Astrocyte (in vitro differentiated cells and primary cell): ENCODE data around the gene DCDC2B. TPM values are rescaled to one million over a fixed set of nuclear protein-coding genes. Genes with fewer than 3 reads are reported as not detected.
A peak's percentile ranks its signal among the peaks of the same experiment; 100 is the strongest.

ENCODE experiments used
- DNase-seq: peaks from one replicate; pipeline ENCODE4 v3.0.0-alpha.2; 2010; ENCODE audit warnings: low read depth
- FAIRE-seq: peaks from 2 replicates; lab custom pipeline; 2011; peaks lifted over from hg19 to GRCh38; lab: Jason Lieb, UNC
- H2AFZ ChIP-seq: 2 replicates; pipeline ENCODE4 v1.6.0; 2012; ENCODE audit warnings: low read depth, low read length, inconsistent platforms
- H3K27ac ChIP-seq: 2 replicates; pipeline ENCODE4 v1.5.1; 2011; ENCODE audit warnings: low read depth, low read length, inconsistent platforms
- H3K27me3 ChIP-seq: 2 replicates; pipeline ENCODE4 v1.6.0; 2011; ENCODE audit warnings: low read length, inconsistent platforms; ENCODE audit not compliant: insufficient read depth
- H3K36me3 ChIP-seq: 2 replicates; pipeline ENCODE4 v1.5.1; 2011; ENCODE audit warnings: low read length, inconsistent platforms; ENCODE audit not compliant: insufficient read depth
- H3K4me1 ChIP-seq: 2 replicates; pipeline ENCODE4 v1.5.1; 2011; ENCODE audit warnings: low read length, inconsistent platforms; ENCODE audit not compliant: insufficient read depth
- H3K4me2 ChIP-seq: 2 replicates; pipeline ENCODE4 v1.6.0; 2012; ENCODE audit warnings: low read length, inconsistent platforms
- H3K4me3 ChIP-seq: 2 replicates; pipeline ENCODE4 v1.5.1; 2011; ENCODE audit warnings: low read depth, mild to moderate bottlenecking, low read length, inconsistent platforms; ENCODE audit not compliant: insufficient read depth
- H3K79me2 ChIP-seq: 2 replicates; pipeline ENCODE4 v1.6.0; 2012; ENCODE audit warnings: mild to moderate bottlenecking, low read length, inconsistent platforms; ENCODE audit not compliant: insufficient read depth
- H3K9ac ChIP-seq: 2 replicates; pipeline ENCODE4 v1.6.0; 2012; ENCODE audit warnings: mild to moderate bottlenecking, low read length, inconsistent platforms
- H3K9me3 ChIP-seq: 2 replicates; pipeline ENCODE4 v1.5.1; 2012; ENCODE audit warnings: low read depth, mild to moderate bottlenecking, low read length, inconsistent platforms; ENCODE audit not compliant: insufficient read depth
- H4K20me1 ChIP-seq: 2 replicates; pipeline ENCODE4 v1.6.0; 2012; ENCODE audit warnings: low read length, inconsistent platforms; ENCODE audit not compliant: insufficient read depth
- H3K27ac Mint-ChIP-seq: one replicate; pipeline ENCODE4 v1.8.0; 2021; ENCODE audit warnings: mild to moderate bottlenecking, mixed read lengths; ENCODE audit not compliant: unreplicated experiment
- H3K27me3 Mint-ChIP-seq: one replicate; pipeline ENCODE4 v1.8.0; 2021; ENCODE audit warnings: low read depth, mixed read lengths; ENCODE audit not compliant: unreplicated experiment
- H3K36me3 Mint-ChIP-seq: one replicate; pipeline ENCODE4 v1.8.0; 2021; ENCODE audit warnings: low read depth, mixed read lengths; ENCODE audit not compliant: unreplicated experiment
- H3K4me1 Mint-ChIP-seq: one replicate; pipeline ENCODE4 v1.8.0; 2021; ENCODE audit warnings: low read depth, mixed read lengths; ENCODE audit not compliant: unreplicated experiment
- H3K4me3 Mint-ChIP-seq: one replicate; pipeline ENCODE4 v1.8.0; 2021; ENCODE audit warnings: mild to moderate bottlenecking, moderate library complexity, mixed read lengths; ENCODE audit not compliant: unreplicated experiment
- H3K9me3 Mint-ChIP-seq: one replicate; pipeline ENCODE4 v1.8.0; 2021; ENCODE audit warnings: mild to moderate bottlenecking, mixed read lengths; ENCODE audit not compliant: unreplicated experiment
- CTCF ChIP-seq: IDR thresholded peaks from 2 replicates; pipeline ENCODE4 v1.5.1; 2011; ENCODE audit warnings: low read depth, mild to moderate bottlenecking, inconsistent platforms, low read length, moderate library complexity; ENCODE audit not compliant: insufficient read depth
- EZH2 ChIP-seq: IDR thresholded peaks from 2 replicates; pipeline ENCODE4 v1.6.1; 2012; ENCODE audit warnings: mild to moderate bottlenecking, low read length, inconsistent platforms; ENCODE audit not compliant: insufficient read depth
- total RNA-seq: library from RNA; stranded (reverse); gene quantifications from 2 replicates; pipeline ENCODE4 v1.2.1, GENCODE V29; 2021

The DCDC2B gene
- total RNA-seq, 1 donor from 2014 or later, result not detected

GRCh38 chr1:32180186-32181060 lies 28.5 kb upstream of the DCDC2B start:
- peak overlapping the region; percentile 69 for H3K4me3 ChIP-seq
- Mint-ChIP-seq H3K36me3 (peaks cover 26% of the 10 kb centered on the region), H3K27me3 (no peaks in the 10 kb centered on the region), H3K9me3 (no peaks in the 10 kb centered on the region), H3K4me3 (peak overlapping the region; percentile 90), H3K27ac (peak overlapping the region; percentile 88), H3K4me1 (peaks cover 23% of the 10 kb centered on the region)
- H3K9me3 ChIP-seq, result no peaks in the 10 kb centered on the region
- H4K20me1 ChIP-seq, result peaks cover 38% of the 10 kb centered on the region
- peaks cover 15% of the 10 kb centered on the region for H3K36me3 ChIP-seq
- TF ChIP-seq EZH2, result no peak
- TF ChIP-seq CTCF, result no peak
- FAIRE-seq (no peak), DNase-seq (peak; percentile 31)
- no peaks in the 10 kb centered on the region for H3K27me3 ChIP-seq
- peak overlapping the region; percentile 28 for H2AFZ ChIP-seq
- H3K4me2 ChIP-seq, result peak overlapping the region; percentile 91
- H3K9ac ChIP-seq, result peak overlapping the region; percentile 97
- H3K4me1 ChIP-seq, result peaks cover 19% of the 10 kb centered on the region
- H3K27ac ChIP-seq, result peak overlapping the region; percentile 91
- peaks cover 49% of the 10 kb centered on the region for H3K79me2 ChIP-seq

DNA sequence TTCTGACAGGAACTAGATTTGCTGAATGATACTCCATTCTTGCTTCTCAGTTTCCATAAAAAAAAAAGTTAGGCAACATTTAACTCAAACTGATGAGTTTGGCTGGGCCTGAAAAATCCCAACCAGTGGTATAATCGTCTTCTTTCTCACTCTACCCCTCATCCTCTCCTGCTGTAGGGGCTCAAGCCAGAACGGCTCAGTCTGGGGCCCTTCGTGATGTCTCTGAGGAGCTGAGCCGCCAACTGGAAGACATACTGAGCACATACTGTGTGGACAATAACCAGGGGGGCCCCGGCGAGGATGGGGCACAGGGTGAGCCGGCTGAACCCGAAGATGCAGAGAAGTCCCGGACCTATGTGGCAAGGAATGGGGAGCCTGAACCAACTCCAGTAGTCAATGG lies 27.8 kb upstream of the DCDC2B start:
- H3K36me3 ChIP-seq, result peaks cover 15% of the 10 kb centered on the region
- Mint-ChIP-seq H3K36me3 (peaks cover 28% of the 10 kb centered on the region), H3K9me3 (no peaks in the 10 kb centered on the region), H3K4me3 (peak overlapping the region; percentile 90), H3K4me1 (peaks cover 26% of the 10 kb centered on the region), H3K27ac (peak overlapping the region; percentile 88), H3K27me3 (no peaks in the 10 kb centered on the region)
- DNase-seq (no peak), FAIRE-seq (no peak)
- peak overlapping the region; percentile 69 for H3K4me3 ChIP-seq
- H3K27me3 ChIP-seq, result no peaks in the 10 kb centered on the region
- peaks cover 44% of the 10 kb centered on the region for H4K20me1 ChIP-seq
- H3K79me2 ChIP-seq, result peaks cover 54% of the 10 kb centered on the region
- peaks cover 19% of the 10 kb centered on the region for H3K4me1 ChIP-seq
- H3K9me3 ChIP-seq, result no peaks in the 10 kb centered on the region
- H2AFZ ChIP-seq, result no peak overlapping the region
- peak overlapping the region; percentile 91 for H3K4me2 ChIP-seq
- H3K27ac ChIP-seq, result peak overlapping the region; percentile 91
- peak overlapping the region; percentile 97 for H3K9ac ChIP-seq
- no peak for TF ChIP-seq CTCF
- no peak for TF ChIP-seq EZH2

DNA sequence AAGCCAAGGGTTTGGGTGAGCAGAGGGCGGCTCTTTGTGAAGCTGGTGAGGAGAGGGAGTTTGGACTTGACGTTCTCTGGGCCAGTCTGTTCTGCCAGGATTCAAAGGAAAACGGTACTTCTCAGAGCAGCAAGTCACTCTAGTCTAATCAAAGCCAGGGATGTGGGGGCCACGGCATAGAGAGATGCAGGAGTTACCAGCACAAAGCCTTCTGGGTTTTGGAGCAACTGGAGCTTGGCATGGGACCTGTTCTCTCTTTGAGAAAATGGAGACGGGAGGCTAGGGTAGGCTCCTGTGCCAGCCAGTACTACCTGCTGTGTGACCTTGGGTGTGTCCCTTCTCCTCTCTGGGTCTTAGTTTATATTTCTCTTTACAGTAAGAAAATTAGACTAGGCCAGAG lies 27.3 kb upstream of the DCDC2B start:
- H3K9ac ChIP-seq, result peak overlapping the region; percentile 97
- Mint-ChIP-seq H3K36me3 (peaks cover 32% of the 10 kb centered on the region), H3K4me1 (peaks cover 31% of the 10 kb centered on the region), H3K27ac (peak overlapping the region; percentile 51), H3K27me3 (no peaks in the 10 kb centered on the region), H3K4me3 (peak overlapping the region; percentile 90), H3K9me3 (no peaks in the 10 kb centered on the region)
- H3K9me3 ChIP-seq, result no peaks in the 10 kb centered on the region
- peaks cover 49% of the 10 kb centered on the region for H4K20me1 ChIP-seq
- no peak overlapping the region for H2AFZ ChIP-seq
- no peak overlapping the region for H3K27ac ChIP-seq
- H3K79me2 ChIP-seq, result peaks cover 59% of the 10 kb centered on the region
- no peak for FAIRE-seq
- H3K36me3 ChIP-seq, result peaks cover 17% of the 10 kb centered on the region
- H3K4me3 ChIP-seq, result peak overlapping the region; percentile 69
- H3K27me3 ChIP-seq, result no peaks in the 10 kb centered on the region
- TF ChIP-seq CTCF (no peak), EZH2 (no peak)
- peaks cover 19% of the 10 kb centered on the region for H3K4me1 ChIP-seq
- no peak for DNase-seq
- peak overlapping the region; percentile 91 for H3K4me2 ChIP-seq
